NCI-H2107 treated with DMSO at 0.1 percent for 48 hours (cell line): Measurements from ENCODE around the gene SLC6A13.
"Not testable (repeated sequence)": the region's sequence is repeated elsewhere in the genome, so short reads cannot be mapped to it uniquely, and the experiment has no call there.

Experiments used
- DNase-seq: peaks from one replicate; lab custom pipeline; 2025; ENCODE audit not compliant: unreplicated experiment; lab: John Stamatoyannopoulos, UW

Gene SLC6A13

DNA sequence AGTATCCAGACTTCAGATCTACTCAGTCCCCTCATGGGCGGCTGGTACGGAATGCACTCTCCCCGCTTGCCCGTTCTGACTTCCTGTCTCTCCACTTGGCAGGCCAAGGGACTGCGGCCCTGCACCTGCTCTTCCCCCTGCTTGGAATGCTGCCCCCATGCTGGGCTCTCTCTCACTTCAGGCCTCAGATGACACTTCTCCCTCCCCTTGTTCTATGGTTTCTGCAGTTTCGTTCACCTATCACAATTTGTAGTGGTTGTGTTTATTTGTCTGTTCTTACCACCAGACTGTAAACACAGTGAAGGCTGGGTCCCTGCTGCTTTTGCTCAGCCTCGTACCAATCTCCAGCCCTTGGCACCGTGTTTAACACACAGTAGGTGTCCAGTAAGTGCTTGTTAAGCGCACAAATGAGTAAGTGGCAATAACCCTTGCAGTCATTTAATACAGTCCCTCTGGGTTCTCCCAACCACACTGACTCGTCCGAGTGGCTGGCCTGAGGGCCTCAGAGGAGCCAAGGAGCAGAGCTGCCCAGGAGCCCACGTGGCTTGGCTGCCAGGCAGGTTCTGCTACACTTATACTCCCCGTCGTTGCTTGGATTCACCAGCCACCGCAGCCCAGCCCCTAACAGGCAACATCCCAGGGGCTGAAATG, 60.4 kb downstream of the SLC6A13 start:
- DNase-seq: peak; percentile 91

DNA sequence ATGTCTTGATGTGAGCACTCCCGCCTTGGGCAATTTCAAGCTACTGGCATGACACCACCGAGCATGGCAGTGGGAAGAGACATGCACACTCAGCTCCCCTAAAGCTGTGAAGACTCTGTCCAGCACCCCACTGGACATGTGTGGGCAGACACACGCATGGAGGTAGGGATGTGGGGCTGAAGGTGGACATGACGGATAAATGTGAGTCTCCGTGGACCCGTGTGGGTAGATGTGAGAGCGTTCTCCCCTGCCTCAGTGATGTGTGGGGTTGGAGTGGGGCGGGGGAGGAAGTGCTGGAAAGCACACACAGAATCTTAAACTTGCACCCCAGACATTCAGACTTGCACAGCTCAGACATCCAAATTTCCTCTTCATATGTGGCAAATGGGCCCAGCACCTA, 61.3 kb downstream of the SLC6A13 start:
- no peak for DNase-seq

GRCh38 chr12:198705-199104, 63.9 kb downstream of the SLC6A13 start:
- no peak for DNase-seq

- no peak for DNase-seq
Measured at GRCh38 chr12:197911-198695, 64.5 kb downstream of the SLC6A13 start.

- DNase-seq: no peak
Measured at GRCh38 chr12:197347-197746, 65.3 kb downstream of the SLC6A13 start.

DNA sequence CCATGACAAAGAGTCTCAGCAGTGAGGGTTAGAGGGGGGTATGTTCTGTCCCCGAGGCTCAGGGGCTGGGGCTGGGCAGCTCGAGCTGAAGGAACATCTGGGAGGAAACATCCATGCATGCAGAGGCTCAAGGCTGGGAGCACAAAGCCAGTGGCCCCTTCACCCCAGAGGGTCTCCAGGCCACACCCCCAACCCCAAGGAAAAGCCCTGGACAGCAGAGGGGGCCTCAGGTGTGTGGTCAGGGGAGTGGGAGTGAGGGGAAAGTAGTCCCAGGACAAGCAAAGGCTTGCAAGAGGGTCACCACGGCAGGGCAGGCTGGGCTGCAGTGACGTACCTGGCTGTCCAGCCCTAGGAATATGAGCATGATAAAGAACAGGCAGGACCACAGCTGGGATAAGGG, 66.2 kb downstream of the SLC6A13 start:
- no peak for DNase-seq

DNA sequence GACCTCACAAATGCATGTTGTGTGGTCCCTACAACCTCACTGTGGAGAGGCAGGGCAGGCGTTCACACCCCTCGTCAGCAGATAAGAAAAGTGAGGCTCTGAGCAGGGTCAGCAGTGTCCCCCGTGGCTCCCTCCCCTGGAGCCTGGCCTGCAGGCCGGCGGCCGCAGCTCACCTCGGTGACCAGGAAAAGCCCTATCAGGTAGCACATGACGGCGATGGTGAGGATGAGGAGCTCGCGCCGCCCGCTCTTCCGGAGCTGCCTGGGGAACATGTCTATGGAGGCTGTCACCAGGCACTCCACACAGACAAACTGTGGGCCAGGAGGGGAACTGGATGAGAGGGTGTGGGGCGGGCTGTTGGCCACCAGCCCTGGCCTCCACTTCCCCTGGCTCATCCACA, 66.7 kb downstream of the SLC6A13 start:
- no peak for DNase-seq

GRCh38 chr12:195156-195555, 67.5 kb downstream of the SLC6A13 start:
- DNase-seq: no peak

GRCh38 chr12:194276-194675, 68.4 kb downstream of the SLC6A13 start:
- no peak for DNase-seq

- no peak for DNase-seq
Measured at GRCh38 chr12:193261-193660, 69.4 kb downstream of the SLC6A13 start.

DNA sequence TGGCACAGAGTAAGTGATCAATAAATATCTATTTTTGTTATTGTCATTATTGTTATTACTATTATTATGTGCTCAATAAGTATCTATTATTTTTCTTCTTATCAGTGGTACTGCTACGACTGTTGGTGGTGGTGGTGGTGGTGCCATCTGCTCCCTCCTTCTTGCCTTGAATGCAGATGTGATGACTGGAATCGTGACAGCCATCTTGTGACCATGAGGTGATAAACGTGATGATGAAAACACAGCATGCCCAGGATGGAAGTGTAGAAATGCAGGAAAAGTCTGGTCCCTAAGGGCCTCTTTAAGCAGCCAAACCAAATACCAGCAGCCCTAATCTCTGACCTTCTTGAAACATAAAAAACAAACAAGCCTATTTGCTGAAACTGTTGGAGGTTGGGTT, 71.1 kb downstream of the SLC6A13 start:
- no peak for DNase-seq

- DNase-seq: no peak
Measured at GRCh38 chr12:190881-191280, 71.8 kb downstream of the SLC6A13 start.

- no peak for DNase-seq
Measured at GRCh38 chr12:189622-189962, 73.0 kb downstream of the SLC6A13 start.

DNA sequence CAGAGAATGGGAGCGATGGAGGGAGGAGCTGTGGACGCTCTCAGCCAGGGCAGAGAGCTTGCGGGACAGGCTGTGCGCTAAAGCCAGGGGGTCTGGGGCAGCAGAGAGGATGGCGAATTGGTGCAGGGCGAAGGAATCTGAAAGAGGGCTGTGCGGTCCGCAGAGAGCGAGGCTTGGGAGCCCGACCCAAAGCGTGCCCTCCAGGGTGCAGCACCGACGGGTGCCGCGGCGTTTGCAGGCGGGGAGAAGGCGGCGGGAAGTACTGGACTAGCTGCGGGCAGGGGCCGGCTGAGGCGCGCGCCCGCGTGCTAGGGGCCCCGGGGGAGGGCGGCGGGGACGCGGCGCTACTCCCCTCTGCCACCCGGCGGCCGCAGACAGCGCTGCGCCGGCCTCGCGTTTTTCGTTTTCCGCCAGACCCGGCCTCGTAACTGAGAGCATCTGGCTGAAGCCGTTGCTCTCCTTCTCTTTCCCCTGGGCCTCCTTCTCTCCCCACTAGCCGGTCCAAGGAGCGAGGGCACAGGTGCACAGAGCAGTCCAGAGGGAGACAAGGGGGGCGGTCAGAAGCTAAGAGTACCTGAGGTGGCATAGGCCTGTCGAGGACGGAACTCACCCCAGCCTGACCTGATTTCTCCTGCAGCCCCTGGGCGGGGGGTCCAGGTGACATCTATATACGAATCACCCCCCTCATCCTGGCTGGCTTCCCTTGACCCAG, 73.6 kb downstream of the SLC6A13 start:
- no peak for DNase-seq

- not testable (repeated sequence) for DNase-seq
Measured at GRCh38 chr12:187986-188909, 74.4 kb downstream of the SLC6A13 start.

DNA sequence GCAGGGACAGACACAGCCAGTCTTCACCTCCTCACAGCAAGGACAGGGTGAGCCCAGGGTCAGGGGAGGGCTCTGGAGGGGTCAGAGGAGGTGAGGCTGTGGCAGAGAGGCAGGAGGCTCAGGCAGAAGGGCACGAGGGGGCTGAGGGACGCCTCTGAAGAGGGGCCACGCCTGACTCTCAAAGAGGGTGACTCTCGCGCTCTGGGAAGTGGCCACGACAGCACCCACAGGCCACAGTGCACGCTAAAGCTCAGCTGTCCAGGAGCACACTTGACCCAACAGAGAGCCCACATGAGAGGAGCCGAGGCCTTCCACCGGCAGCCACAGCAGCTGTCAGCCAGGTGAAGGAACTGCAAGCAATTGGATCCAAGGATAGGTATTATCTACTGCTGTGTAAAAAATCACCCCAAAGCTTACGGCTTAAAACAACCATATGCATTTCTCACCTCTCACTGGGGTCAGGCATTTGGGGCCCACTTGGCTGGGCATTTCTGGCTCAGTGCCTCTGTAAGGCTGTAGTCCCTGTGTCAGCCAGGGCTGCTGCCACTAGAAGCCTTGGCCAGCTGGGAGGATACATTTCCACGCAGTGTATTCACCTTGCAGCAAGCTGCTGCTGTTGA, 76.5 kb downstream of the SLC6A13 start:
- DNase-seq: no peak

GRCh38 chr12:185576-185955, 77.1 kb downstream of the SLC6A13 start:
- DNase-seq: no peak

DNA sequence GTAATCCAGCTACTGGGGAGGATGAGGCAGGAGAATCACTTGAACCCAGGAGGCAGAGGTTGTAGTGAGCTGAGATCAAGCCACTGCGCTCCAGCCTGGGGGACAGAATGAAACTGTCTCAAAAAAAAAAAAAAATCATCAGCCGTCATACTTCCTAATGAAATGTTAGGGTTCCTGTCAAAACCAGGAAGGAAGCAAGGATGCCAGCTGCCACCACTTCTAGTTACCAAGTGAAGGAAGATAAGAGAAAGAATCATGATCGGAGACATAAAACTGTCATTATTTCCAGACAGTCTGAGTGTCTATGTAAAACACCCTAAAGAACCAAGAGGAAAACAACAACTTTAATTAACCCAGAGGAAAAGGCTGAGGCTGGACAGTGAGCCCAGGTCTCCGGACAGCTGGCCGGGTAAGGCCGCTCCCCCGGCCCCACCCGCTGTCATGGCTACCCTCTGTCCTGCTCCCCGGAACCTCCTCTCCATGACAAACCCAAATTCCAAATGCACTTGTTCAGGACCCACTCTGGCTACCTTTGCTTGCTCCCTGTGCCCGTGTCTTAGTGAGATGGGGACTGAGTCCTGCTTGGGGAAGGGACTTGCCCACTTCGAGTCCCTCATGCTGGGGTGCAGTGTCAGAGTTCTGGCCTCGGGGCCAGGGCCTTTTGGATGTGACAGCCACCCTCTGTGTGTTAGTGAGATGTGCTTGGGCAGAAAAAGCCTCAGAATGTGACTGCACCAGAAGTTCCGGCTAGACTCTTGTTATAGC, 77.6 kb downstream of the SLC6A13 start:
- no peak for DNase-seq

DNA sequence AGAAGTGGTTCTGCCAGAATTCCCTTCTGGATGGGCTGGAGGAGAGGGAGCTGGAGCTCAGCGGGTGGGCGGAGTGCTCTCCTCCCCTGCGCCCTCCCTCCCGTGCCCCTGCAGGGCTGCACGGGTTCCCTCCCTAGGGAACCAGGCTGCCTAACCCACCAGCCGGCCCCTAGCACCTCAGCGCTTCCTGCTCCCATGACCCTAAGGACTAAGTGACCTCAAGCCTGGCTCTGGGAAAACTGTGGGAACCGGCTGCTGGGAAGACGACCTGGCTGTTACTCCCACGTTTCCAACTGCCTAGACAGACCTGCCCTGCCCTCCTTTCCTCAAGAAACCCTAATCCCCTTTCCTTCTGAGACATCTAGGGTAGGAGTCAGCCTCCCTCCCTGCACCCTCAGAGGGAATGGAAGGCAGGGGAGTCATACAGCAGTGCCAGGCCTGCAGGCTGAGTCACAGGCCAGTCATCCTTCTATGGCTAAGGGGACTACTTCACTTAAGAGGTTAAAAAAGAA, 80.2 kb downstream of the SLC6A13 start:
- DNase-seq: no peak

DNA sequence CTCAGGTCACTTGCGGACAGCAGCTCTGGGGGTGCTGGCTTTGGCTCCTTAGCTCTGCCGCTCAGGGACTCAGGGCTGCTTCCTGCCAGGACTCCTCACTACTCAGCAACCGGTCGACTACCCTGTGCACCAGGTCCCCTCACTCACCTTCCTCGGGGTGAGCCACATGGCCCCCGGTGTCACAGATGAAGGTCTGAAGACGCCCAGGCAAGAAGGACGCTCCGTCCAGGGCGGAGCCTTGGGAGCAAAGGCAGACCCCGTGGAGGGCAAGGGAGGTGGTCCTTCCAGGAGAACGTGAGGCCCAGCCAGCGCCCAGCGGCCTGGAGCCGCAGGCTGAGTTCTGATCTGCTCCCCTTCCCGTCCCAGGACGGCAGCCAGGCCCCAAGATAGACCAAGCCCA, 80.7 kb downstream of the SLC6A13 start:
- no peak for DNase-seq
